Activated CD8-positive, alpha-beta T cell treated with anti-CD3 and anti-CD28 coated beads, Interleukin-2, amount 10 ng/mL, durations not matched to agents 7 days and 5 days (primary cell): ENCODE data around the gene FGF8. TPM values are rescaled to one million over a fixed set of nuclear protein-coding genes. Genes with fewer than 3 reads are reported as not detected.

Experiments used
- ATAC-seq: fragments of 150-1000 bp; cut with Tn5 transposase; one replicate; pipeline ENCODE4 v1.10.0; 2021; ENCODE audit warnings: moderate library complexity
- CTCF ChIA-PET: fragments of 350-600 bp; sonication (Branson Sonifier 250); formaldehyde crosslinking; loops from one replicate; lab custom pipeline; 2021; ENCODE audit warnings: antibody characterized with exemption; lab: Charles Lee
- POLR2A ChIA-PET: fragments of 350-600 bp; sonication (Branson Sonifier 250); formaldehyde crosslinking; loops from one replicate; lab custom pipeline; 2021; ENCODE audit warnings: antibody characterized with exemption; lab: Charles Lee
- DNase-seq: peaks from one replicate; pipeline ENCODE4 v3.0.0-alpha.2; 2020
- H3K27ac Mint-ChIP-seq: one replicate; pipeline ENCODE4 v1.8.0; 2021; ENCODE audit warnings: mild to moderate bottlenecking, mixed read lengths
- H3K27me3 Mint-ChIP-seq: one replicate; pipeline ENCODE4 v1.8.0; 2021; ENCODE audit warnings: low read depth, mixed read lengths
- H3K36me3 Mint-ChIP-seq: one replicate; pipeline ENCODE4 v1.8.0; 2021; ENCODE audit warnings: low read depth, mixed read lengths
- H3K4me1 Mint-ChIP-seq: one replicate; pipeline ENCODE4 v1.8.0; 2021; ENCODE audit warnings: low read depth, mixed read lengths
- H3K4me3 Mint-ChIP-seq: one replicate; pipeline ENCODE4 v1.8.0; 2021; ENCODE audit warnings: mild to moderate bottlenecking, mixed read lengths
- H3K9me3 Mint-ChIP-seq: one replicate; pipeline ENCODE4 v1.8.0; 2022; ENCODE audit warnings: mixed read lengths; ENCODE audit not compliant: insufficient read depth
- total RNA-seq, 2 experiments: library from RNA; stranded (reverse); gene quantifications; one replicate each; pipeline ENCODE4 v1.2.3, GENCODE V29; 2021

The FGF8 gene
- total RNA-seq, 2 experiments from 2014 or later, result not detected

GRCh38 chr10:101781984-101782810 lies 6.3 kb upstream of the FGF8 start:
- DNase-seq (no peak), ATAC-seq (no peak)
- CTCF ChIA-PET, result interaction anchor here (0.8 to 7.9 kb wide), 16 partner anchors 10 to 570 kb away, joined by 3 to 242 read pairs (median 7); partner anchors contain the start of genes DPCD and POLL
- H3K9me3 Mint-ChIP-seq, result no peaks in the 10 kb centered on the region
- H3K27ac Mint-ChIP-seq, result peak overlapping the region; percentile 98
- peaks cover 57% of the 10 kb centered on the region for H3K4me1 Mint-ChIP-seq
- H3K27me3 Mint-ChIP-seq, result peaks cover 13% of the 10 kb centered on the region
- H3K4me3 Mint-ChIP-seq, result peak overlapping the region; percentile 100
- POLR2A ChIA-PET, result interaction anchor here (1.0 to 3.1 kb wide), 3 partner anchors 13 to 88 kb away, joined by 3 to 18 read pairs (median 3); partner anchors contain the start of gene OGA
- H3K36me3 Mint-ChIP-seq, result peaks cover 31% of the 10 kb centered on the region

GRCh38 chr10:101781655-101781983 lies 5.7 kb upstream of the FGF8 start:
- ATAC-seq, result no peak
- Mint-ChIP-seq H3K27ac (peak overlapping the region; percentile 60), H3K4me1 (peaks cover 57% of the 10 kb centered on the region), H3K27me3 (peaks cover 19% of the 10 kb centered on the region), H3K4me3 (peak overlapping the region; percentile 100), H3K9me3 (no peaks in the 10 kb centered on the region), H3K36me3 (peaks cover 29% of the 10 kb centered on the region)
- ChIA-PET CTCF (interaction anchor here (0.6 to 7.9 kb wide), 48 partner anchors 8 to 569 kb away, joined by 3 to 242 read pairs (median 4); partner anchors contain the start of genes DPCD, FBXW4, OGA and POLL), POLR2A (interaction anchor here (0.6 to 1.1 kb wide), 3 partner anchors 14 to 210 kb away, joined by 3 to 6 read pairs (median 3); no protein-coding TSS in a partner anchor)
- DNase-seq, result no peak

- H3K27me3 Mint-ChIP-seq, result peaks cover 21% of the 10 kb centered on the region
- H3K4me3 Mint-ChIP-seq, result peak overlapping the region; percentile 9
- DNase-seq, result peak; percentile 81
- H3K9me3 Mint-ChIP-seq, result no peaks in the 10 kb centered on the region
- ATAC-seq, result peak; percentile 59
- peaks cover 25% of the 10 kb centered on the region for H3K36me3 Mint-ChIP-seq
- ChIA-PET CTCF (interaction anchor here (0.6 to 7.9 kb wide), 48 partner anchors 9 to 569 kb away, joined by 3 to 242 read pairs (median 4); partner anchors contain the start of genes DPCD, FBXW4, OGA and POLL), POLR2A (interaction anchor here (0.6 to 1.3 kb wide), 4 partner anchors 37 to 210 kb away, joined by 3 to 6 read pairs (median 4); partner anchors contain the start of gene OGA)
- H3K27ac Mint-ChIP-seq, result peak overlapping the region; percentile 4
- H3K4me1 Mint-ChIP-seq, result peaks cover 57% of the 10 kb centered on the region
Observed at GRCh38 chr10:101780818-101781654, 5.1 kb upstream of the FGF8 start.

- peaks cover 22% of the 10 kb centered on the region for H3K36me3 Mint-ChIP-seq
- ATAC-seq, result no peak
- H3K27me3 Mint-ChIP-seq, result peaks cover 22% of the 10 kb centered on the region
- peak overlapping the region; percentile 60 for H3K27ac Mint-ChIP-seq
- ChIA-PET CTCF (interaction anchor here (1.3 to 7.9 kb wide), 16 partner anchors 8 to 568 kb away, joined by 3 to 242 read pairs (median 8); partner anchors contain the start of genes DPCD, FBXW4, OGA and POLL), POLR2A (interaction anchor here (1.1 to 1.3 kb wide), 2 partner anchors 38 to 177 kb away, joined by 4 read pairs; partner anchors contain the start of gene OGA)
- peak overlapping the region; percentile 69 for H3K4me3 Mint-ChIP-seq
- H3K9me3 Mint-ChIP-seq, result no peaks in the 10 kb centered on the region
- peaks cover 57% of the 10 kb centered on the region for H3K4me1 Mint-ChIP-seq
- DNase-seq, result no peak
Observed at GRCh38 chr10:101780187-101780817, 4.4 kb upstream of the FGF8 start.

- Mint-ChIP-seq H3K4me1 (peaks cover 58% of the 10 kb centered on the region), H3K27ac (peak overlapping the region; percentile 60), H3K27me3 (peaks cover 27% of the 10 kb centered on the region), H3K36me3 (peaks cover 18% of the 10 kb centered on the region), H3K9me3 (no peaks in the 10 kb centered on the region), H3K4me3 (peak overlapping the region; percentile 69)
- POLR2A ChIA-PET, result interaction anchor here (1.3 kb wide), 1 partner anchor 39 kb away, joined by 4 read pairs; the partner anchor contains the start of gene OGA
- DNase-seq (peak; percentile 87), ATAC-seq (peak; percentile 65)
- CTCF ChIA-PET, result interaction anchor here (1.5 to 7.9 kb wide), 11 partner anchors 7 to 230 kb away, joined by 3 to 242 read pairs (median 8); partner anchors contain the start of genes DPCD, OGA and POLL
Observed at GRCh38 chr10:101779544-101780186, 3.8 kb upstream of the FGF8 start.

GRCh38 chr10:101778781-101779543 lies 3.0 kb upstream of the FGF8 start:
- ATAC-seq, result no peak
- Mint-ChIP-seq H3K27me3 (peaks cover 34% of the 10 kb centered on the region), H3K36me3 (peaks cover 13% of the 10 kb centered on the region), H3K4me3 (peak overlapping the region; percentile 69), H3K27ac (no peak overlapping the region), H3K4me1 (peaks cover 51% of the 10 kb centered on the region), H3K9me3 (no peaks in the 10 kb centered on the region)
- POLR2A ChIA-PET, result no interaction called here
- DNase-seq, result peak; percentile 28
- CTCF ChIA-PET, result interaction anchor here (0.6 to 7.9 kb wide), 5 partner anchors 7 to 313 kb away, joined by 3 to 242 read pairs (median 4); no protein-coding TSS in a partner anchor

GRCh38 chr10:101778151-101778780 lies 2.4 kb upstream of the FGF8 start:
- H3K9me3 Mint-ChIP-seq, result no peaks in the 10 kb centered on the region
- POLR2A ChIA-PET, result no interaction called here
- peaks cover 10% of the 10 kb centered on the region for H3K36me3 Mint-ChIP-seq
- H3K4me3 Mint-ChIP-seq, result peak overlapping the region; percentile 69
- H3K4me1 Mint-ChIP-seq, result peaks cover 46% of the 10 kb centered on the region
- no peak overlapping the region for H3K27ac Mint-ChIP-seq
- DNase-seq (no peak), ATAC-seq (no peak)
- H3K27me3 Mint-ChIP-seq, result peaks cover 41% of the 10 kb centered on the region
- CTCF ChIA-PET, result interaction anchor here (0.6 to 7.9 kb wide), 3 partner anchors 20 to 313 kb away, joined by 3 to 242 read pairs (median 4); no protein-coding TSS in a partner anchor

- no peak overlapping the region for H3K4me3 Mint-ChIP-seq
- POLR2A ChIA-PET, result no interaction called here
- peaks cover 42% of the 10 kb centered on the region for H3K4me1 Mint-ChIP-seq
- no peaks in the 10 kb centered on the region for H3K9me3 Mint-ChIP-seq
- ATAC-seq (no peak), DNase-seq (no peak)
- peaks cover 46% of the 10 kb centered on the region for H3K27me3 Mint-ChIP-seq
- H3K27ac Mint-ChIP-seq, result no peak overlapping the region
- H3K36me3 Mint-ChIP-seq, result peaks cover 6% of the 10 kb centered on the region
- CTCF ChIA-PET, result interaction anchor here (0.5 kb wide), 1 partner anchor 13 kb away, joined by 3 read pairs; no protein-coding TSS in a partner anchor
Observed at GRCh38 chr10:101777619-101778145, 1.8 kb upstream of the FGF8 start.

- H3K36me3 Mint-ChIP-seq, result peaks cover 6% of the 10 kb centered on the region
- peaks cover 29% of the 10 kb centered on the region for H3K4me1 Mint-ChIP-seq
- H3K27ac Mint-ChIP-seq, result no peak overlapping the region
- H3K27me3 Mint-ChIP-seq, result peaks cover 59% of the 10 kb centered on the region
- ATAC-seq (no peak), DNase-seq (no peak)
- CTCF ChIA-PET, result interaction anchor here (0.7 kb wide), 1 partner anchor 174 kb away, joined by 4 read pairs; no protein-coding TSS in a partner anchor
- no peaks in the 10 kb centered on the region for H3K9me3 Mint-ChIP-seq
- no peak overlapping the region for H3K4me3 Mint-ChIP-seq
- POLR2A ChIA-PET, result no interaction called here
Observed at GRCh38 chr10:101776161-101776817, 375 bp upstream of the FGF8 start.
